GM12878 (cell line): ENCODE data around the gene AGO4. TPM values are rescaled to one million over a fixed set of nuclear protein-coding genes. Genes with fewer than 3 reads are reported as not detected.

Experiments used
- ATAC-seq: fragments of 200-7000 bp; cut with Tn5 transposase; 3 replicates; pipeline ENCODE4 v1.9.1; 2020; ENCODE audit warnings: mild to moderate bottlenecking, moderate library complexity
- BruUV-seq: library from RNA; stranded (reverse); fragments of 400-500 nt; replicated peaks from 2 replicates; lab custom pipeline; 2021; lab: Mats Ljungman, UMichigan
- CTCF ChIA-PET: fragments of 300-600 bp; sonication (Branson Sonifier 250); formaldehyde crosslinking; extraction: SDS; loops from one replicate; lab custom pipeline; 2021; ENCODE audit warnings: inconsistent platforms; lab: Yijun Ruan, JAX
- POLR2A ChIA-PET: fragments of 350-600 bp; formaldehyde crosslinking; extraction: SDS; loops from one replicate; lab custom pipeline; 2021; ENCODE audit warnings: inconsistent platforms; lab: Charles Lee
- RAD21 ChIA-PET: fragments of 300-600 bp; sonication (Branson Sonifier 250); formaldehyde crosslinking; loops from one replicate; lab custom pipeline; 2023; ENCODE audit warnings: antibody characterized with exemption; ENCODE audit not compliant: unreplicated experiment; lab: Charles Lee
- SMC1A ChIA-PET: fragments of 300-600 bp; sonication (Branson Sonifier 250); formaldehyde crosslinking; loops from one replicate; lab custom pipeline; 2023; ENCODE audit not compliant: unreplicated experiment, uncharacterized antibody; lab: Charles Lee
- DNase-seq: peaks from one replicate; pipeline ENCODE4 v3.0.0-alpha.2; 2011; ENCODE audit warnings: low read depth, low spot score
- FAIRE-seq: peaks from 3 replicates; lab custom pipeline; 2011; peaks lifted over from hg19 to GRCh38; lab: Jason Lieb, UNC
- H2AFZ ChIP-seq: 2 replicates; pipeline ENCODE4 v1.6.0; 2011; ENCODE audit warnings: low read depth, low read length, control low read depth; ENCODE audit not compliant: control insufficient read depth
- H3K27ac ChIP-seq: 2 replicates; pipeline ENCODE4 v1.5.1; 2011; ENCODE audit warnings: control low read depth; ENCODE audit not compliant: control insufficient read depth, insufficient read depth
- H3K27me3 ChIP-seq, 2 experiments: replicated peaks in 1 of 2; 2 replicates each; pipeline versions ENCODE4 v1.6.0 to v1.6.1; 2011; ENCODE audit warnings: low read length in 1 of 2; ENCODE audit not compliant: control insufficient read depth in 2 of 2, insufficient read depth in 2 of 2
- H3K36me3 ChIP-seq, 2 experiments: 2 replicates each; pipeline ENCODE4 v1.5.1; 2011; ENCODE audit warnings: low read length in 1 of 2; ENCODE audit not compliant: control insufficient read depth in 2 of 2, insufficient read depth in 2 of 2
- H3K4me1 ChIP-seq: 2 replicates; pipeline ENCODE4 v1.6.1; 2011; ENCODE audit warnings: mild to moderate bottlenecking, low read length, moderate library complexity, mixed read lengths; ENCODE audit not compliant: control insufficient read depth, insufficient read depth
- H3K4me2 ChIP-seq: 2 replicates; pipeline ENCODE4 v1.6.0; 2011; ENCODE audit warnings: control low read depth; ENCODE audit not compliant: control insufficient read depth, insufficient read depth
- H3K4me3 ChIP-seq: fragments of 200-600 bp; sonication (generic); 2 replicates; pipeline ENCODE4 v1.5.1; 2016
- H3K79me2 ChIP-seq: 2 replicates; pipeline ENCODE4 v1.6.0; 2011; ENCODE audit warnings: low read length; ENCODE audit not compliant: control insufficient read depth, insufficient read depth
- H3K9ac ChIP-seq: 2 replicates; pipeline ENCODE4 v1.8.0; 2011; ENCODE audit warnings: low read length, control low read depth, mixed read lengths; ENCODE audit not compliant: control insufficient read depth, insufficient read depth
- H3K9me3 ChIP-seq: replicated peaks from 3 replicates; pipeline ENCODE4 v1.5.1; 2011; ENCODE audit warnings: mild to moderate bottlenecking, low read length; ENCODE audit not compliant: control insufficient read depth, insufficient read depth
- H4K20me1 ChIP-seq: 2 replicates; pipeline ENCODE4 v1.6.0; 2011; ENCODE audit not compliant: control insufficient read depth, insufficient read depth
- BHLHE40 ChIP-seq, 2 experiments: fragments of 450-650 bp in 1 of 2; IDR thresholded peaks; 2 replicates each; pipeline ENCODE4 v1.6.1; 2011 to 2017; ENCODE audit warnings: low read depth in 2 of 2, borderline replicate concordance in 1 of 2, improper control_type of control experiment in 1 of 2, low read length in 1 of 2, mild to moderate bottlenecking in 1 of 2
- CBFB ChIP-seq: IDR thresholded peaks from 2 replicates; pipeline ENCODE4 v1.6.1; 2016; ENCODE audit warnings: antibody characterized with exemption, low read depth
- CHD4 ChIP-seq: fragments of 200-600 bp; sonication (generic); IDR thresholded peaks from 2 replicates; pipeline ENCODE4 v1.6.1; 2016; ENCODE audit warnings: mild to moderate bottlenecking
- CREM ChIP-seq: IDR thresholded peaks from 2 replicates; pipeline ENCODE4 v1.6.1; 2014; ENCODE audit warnings: antibody characterized with exemption, low read depth
- IKZF2 ChIP-seq, 2 experiments: fragments of 450-650 bp; IDR thresholded peaks; 2 replicates each; pipeline ENCODE4 v1.6.1; 2017; ENCODE audit warnings: mild to moderate bottlenecking in 2 of 2, moderate library complexity in 2 of 2
- KDM1A ChIP-seq: fragments of 200-600 bp; sonication (generic); IDR thresholded peaks from 2 replicates; pipeline ENCODE4 v1.6.1; 2016; ENCODE audit warnings: borderline replicate concordance
- NRF1 ChIP-seq: conservative IDR thresholded peaks from 2 replicates; pipeline ENCODE4 v1.6.1; 2011; ENCODE audit warnings: mild to moderate bottlenecking, low read depth, low read length, improper control_type of control experiment
- STAT1 ChIP-seq: fragments of 450-650 bp; conservative IDR thresholded peaks from 2 replicates; pipeline ENCODE4 v1.6.1; 2014; ENCODE audit warnings: antibody characterized with exemption, mild to moderate bottlenecking
- WRNIP1 ChIP-seq: IDR thresholded peaks from 2 replicates; pipeline ENCODE4 v1.6.1; 2011; ENCODE audit warnings: low read depth, low read length, improper control_type of control experiment, borderline replicate concordance
- ZBTB40 ChIP-seq: fragments of 450-650 bp; IDR thresholded peaks from 2 replicates; pipeline ENCODE4 v1.6.1; 2016; ENCODE audit warnings: mild to moderate bottlenecking, moderate library complexity, borderline replicate concordance
- ZZZ3 ChIP-seq: IDR thresholded peaks from 2 replicates; pipeline ENCODE4 v1.6.1; 2011; ENCODE audit warnings: low read depth; ENCODE audit not compliant: control insufficient read depth, insufficient read length
- WGBS: methylation state at CpG from one replicate; pipeline ENCODE4 v1.1.6; 2016; ENCODE audit warnings: low lambda C conversion rate; ENCODE audit not compliant: insufficient replicate concordance, insufficient coverage; ENCODE audit errors: missing lambda C conversion rate; 5-methylcytosine and 5-hydroxymethylcytosine counted together
- in situ Hi-C: fragments of 300-500 bp; cut with MboI; formaldehyde crosslinking; loops from 9 replicates; pipeline ENCODE4 v1.14.3; 2018; ENCODE audit warnings: mixed read lengths
- intact Hi-C: fragments of 100-400 bp; cut with micrococcal nuclease; formaldehyde crosslinking; loops from one replicate; pipeline ENCODE4 v1.14.2; 2022; ENCODE audit not compliant: unreplicated experiment
- polyA plus RNA-seq, 11 experiments: library from polyadenylated mRNA; depleted of rRNA in 4 of 11; unstranded in 6 of 11; stranded (reverse) in 5 of 11; fragments of >200 nt; fragmentation: Nextera tagmentation in 4 of 11; fragmentation: Illumina TruSeq in 1 of 11; extraction: Ambion mirVana in 4 of 11; extraction: Trizol in 1 of 11; gene quantifications; 1 replicate in 1 of 11; 2 replicates in 10 of 11; pipeline versions ENCODE4 v1.2.1 to v1.2.3, GENCODE V29; 2011 to 2016; ENCODE audit warnings: inconsistent platforms in 2 of 11, missing spikeins in 2 of 11, low read depth in 1 of 11
- total RNA-seq, 4 experiments: library from RNA; depleted of rRNA in 3 of 4; stranded (reverse); fragments of >200 nt in 3 of 4; fragmentation: Illumina TruSeq in 1 of 4; extraction: Trizol in 1 of 4; gene quantifications; 2 replicates each; pipeline versions ENCODE4 v1.2.1 to v1.2.3, GENCODE V29; 2013 to 2021
- TF ChIP-seq, protein P1 (sequence below): fragments of 450-650 bp; IDR thresholded peaks from 2 replicates; pipeline ENCODE4 v1.6.1; 2016; ENCODE audit warnings: mild to moderate bottlenecking

AGO4 gene
- total and polyA plus RNA-seq, 10 of the 15 experiments (the other 5 are each of a cell fraction or from before 2014, with no cell fraction given) = 1.2 to 7.9 (median 3.2) TPM

DNA sequence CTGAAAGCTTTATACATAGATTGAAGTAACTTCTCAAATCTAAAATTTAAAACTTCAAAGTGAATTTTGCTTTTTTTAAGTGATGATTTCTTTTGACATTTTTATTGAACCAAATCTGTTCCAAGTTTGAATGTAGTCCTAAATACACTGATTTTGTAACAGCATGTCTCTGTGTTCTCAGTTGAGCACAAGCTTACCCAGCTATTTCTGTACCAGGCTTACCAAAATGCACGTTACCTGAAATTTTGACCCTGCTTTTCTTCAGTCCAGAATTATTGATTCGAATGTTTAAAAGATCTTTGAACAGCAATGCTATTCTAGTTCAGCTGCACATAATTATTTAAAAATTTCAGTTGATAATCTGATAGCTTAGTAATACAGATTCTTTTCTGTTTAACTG is 25.6 kb downstream of the AGO4 start:
- ChIA-PET RAD21 (no interaction called here), SMC1A (interaction anchor here (0.8 to 1.1 kb wide), 2 partner anchors 10 to 24 kb away, joined by 3 read pairs; no protein-coding TSS in a partner anchor), CTCF (no interaction called here), POLR2A (no interaction called here)
- TF ChIP-seq KDM1A (no peak), WRNIP1 (no peak), STAT1 (no peak)
- TF ChIP-seq, protein P1, sequence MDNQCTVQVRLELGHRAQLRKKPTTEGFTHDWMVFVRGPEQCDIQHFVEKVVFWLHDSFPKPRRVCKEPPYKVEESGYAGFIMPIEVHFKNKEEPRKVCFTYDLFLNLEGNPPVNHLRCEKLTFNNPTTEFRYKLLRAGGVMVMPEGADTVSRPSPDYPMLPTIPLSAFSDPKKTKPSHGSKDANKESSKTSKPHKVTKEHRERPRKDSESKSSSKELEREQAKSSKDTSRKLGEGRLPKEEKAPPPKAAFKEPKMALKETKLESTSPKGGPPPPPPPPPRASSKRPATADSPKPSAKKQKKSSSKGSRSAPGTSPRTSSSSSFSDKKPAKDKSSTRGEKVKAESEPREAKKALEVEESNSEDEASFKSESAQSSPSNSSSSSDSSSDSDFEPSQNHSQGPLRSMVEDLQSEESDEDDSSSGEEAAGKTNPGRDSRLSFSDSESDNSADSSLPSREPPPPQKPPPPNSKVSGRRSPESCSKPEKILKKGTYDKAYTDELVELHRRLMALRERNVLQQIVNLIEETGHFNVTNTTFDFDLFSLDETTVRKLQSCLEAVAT = no peak
- in situ Hi-C loops (no loop called here), intact Hi-C loops (no loop called here)
- Histone ChIP-seq H3K9me3 (no peaks in the 10 kb centered on the region), H3K4me2 (no peak overlapping the region), H4K20me1 (no peaks in the 10 kb centered on the region), H3K4me1 (no peaks in the 10 kb centered on the region), H2AFZ (no peak overlapping the region), H3K4me3 (no peak overlapping the region), H3K79me2 (no peaks in the 10 kb centered on the region), H3K36me3 (0 out of 4 replicates have a peak, but pooled peaks cover 0 to 2% of the 10 kb centered on the region in 2 experiments), H3K27ac (no peak overlapping the region), H3K9ac (no peak overlapping the region), H3K27me3 (no peaks in the 10 kb centered on the region)
- no TSS peak for BruUV-seq
- ATAC-seq (no peak), FAIRE-seq (no peak), DNase-seq (no peak)
- WGBS = 63% methylated on average over 2 of the region's 2 CpGs

DNA sequence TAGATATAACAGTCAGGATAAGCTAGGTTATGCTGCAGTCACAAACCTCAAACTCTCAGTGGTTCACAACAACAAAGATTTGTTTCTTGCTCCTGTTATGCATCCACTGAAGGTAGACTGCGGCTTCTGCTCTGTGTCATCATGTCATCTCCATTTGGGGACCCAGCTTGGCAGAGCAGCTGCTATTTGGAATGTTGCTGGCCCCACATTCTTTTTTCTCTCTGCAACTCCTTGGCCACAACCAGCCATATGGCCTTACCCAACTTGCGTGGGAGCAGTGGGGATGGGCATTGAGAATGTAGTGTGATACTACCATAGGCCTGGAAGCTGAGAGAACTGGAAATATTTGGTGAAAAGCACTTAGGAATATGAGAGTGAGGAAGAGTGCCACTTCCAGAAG is 26.4 kb downstream of the AGO4 start:
- SMC1A ChIA-PET = interaction anchor here (1.1 kb wide), 1 partner anchor 25 kb away, joined by 3 read pairs; no protein-coding TSS in a partner anchor
- Histone ChIP-seq H3K27me3 (no peaks in the 10 kb centered on the region), H4K20me1 (no peaks in the 10 kb centered on the region), H3K27ac (no peak overlapping the region), H3K4me3 (no peak overlapping the region), H3K4me2 (no peak overlapping the region), H3K9ac (no peak overlapping the region), H3K4me1 (no peaks in the 10 kb centered on the region), H2AFZ (no peak overlapping the region), H3K79me2 (no peaks in the 10 kb centered on the region), H3K36me3 (0 out of 4 replicates have a peak, but pooled peaks cover 0 to 2% of the 10 kb centered on the region in 2 experiments), H3K9me3 (no peaks in the 10 kb centered on the region)
- 94% methylated on average over 2 of the region's 2 CpGs for WGBS
- RAD21 ChIA-PET = no interaction called here
- in situ Hi-C loops (no loop called here), intact Hi-C loops (no loop called here)
- CTCF ChIA-PET = no interaction called here
- ATAC-seq (no peak), FAIRE-seq (no peak), DNase-seq (no peak)
- POLR2A ChIA-PET = no interaction called here
- BruUV-seq = no TSS peak
- no peak for TF ChIP-seq ZZZ3
- TF ChIP-seq CHD4 = no peak
- no peak for TF ChIP-seq NRF1
- no peak for TF ChIP-seq ZBTB40
- no peak for TF ChIP-seq IKZF2 (IDR thresholded peaks at IDR 0.05)
- no peak for TF ChIP-seq CBFB
- no peak for TF ChIP-seq CREM
- no peak for TF ChIP-seq BHLHE40 (IDR thresholded peaks at IDR 0.05; ENCODE audit: borderline replicate concordance in 1 of 2, low read depth in 2 of 2, low read length in 1 of 2)
- no peak for TF ChIP-seq KDM1A
